Measurements from ENCODE around the gene CNDP1.
"Not testable (repeated sequence)": the region's sequence is repeated elsewhere in the genome, so short reads cannot be mapped to it uniquely, and the experiment has no call there.

Gene CNDP1

DNA sequence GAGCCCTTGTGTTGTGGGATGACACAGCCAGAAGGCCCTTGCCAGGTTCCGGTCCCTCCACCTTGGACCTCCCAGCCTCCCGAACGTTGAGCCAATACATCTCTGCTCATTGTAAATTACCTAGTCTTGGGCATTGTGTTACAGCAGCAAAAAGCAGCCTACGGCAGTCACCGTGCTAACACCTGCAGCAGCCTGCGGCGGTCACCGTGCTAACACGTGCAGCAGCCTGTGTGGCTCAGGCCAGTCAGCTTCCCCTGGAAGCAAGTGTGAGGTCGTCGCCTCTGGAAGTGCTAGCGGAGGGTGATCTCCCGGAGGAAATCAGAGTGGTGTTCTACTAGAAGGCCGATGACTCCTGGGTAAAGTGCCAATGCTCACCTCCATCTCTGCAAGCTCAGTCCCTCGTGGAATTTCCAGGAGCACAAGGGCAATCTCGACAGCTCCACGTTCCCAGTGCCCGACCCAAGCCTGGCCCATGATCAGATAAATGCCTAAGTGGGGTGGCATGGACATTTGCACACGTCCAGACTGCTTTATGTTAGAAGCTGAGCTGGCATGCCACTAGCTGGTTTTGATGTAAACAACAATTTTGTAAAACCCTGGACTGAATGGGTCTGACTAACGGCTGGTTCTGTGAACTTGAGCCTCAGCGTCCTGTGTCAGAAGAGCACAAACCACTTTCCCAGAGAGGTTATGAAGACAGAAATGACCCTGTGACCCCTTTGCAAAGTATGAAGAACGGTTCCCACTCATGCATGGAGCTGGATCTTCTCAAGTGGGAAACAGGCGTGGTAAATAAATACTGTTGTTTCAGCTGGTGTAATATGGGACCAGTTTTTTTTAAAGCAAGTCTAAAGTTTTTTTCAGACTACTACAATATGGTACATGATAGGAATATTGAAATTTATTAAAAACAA is 11.4 kb upstream of the CNDP1 start:
- DNase-seq: no peak

DNA sequence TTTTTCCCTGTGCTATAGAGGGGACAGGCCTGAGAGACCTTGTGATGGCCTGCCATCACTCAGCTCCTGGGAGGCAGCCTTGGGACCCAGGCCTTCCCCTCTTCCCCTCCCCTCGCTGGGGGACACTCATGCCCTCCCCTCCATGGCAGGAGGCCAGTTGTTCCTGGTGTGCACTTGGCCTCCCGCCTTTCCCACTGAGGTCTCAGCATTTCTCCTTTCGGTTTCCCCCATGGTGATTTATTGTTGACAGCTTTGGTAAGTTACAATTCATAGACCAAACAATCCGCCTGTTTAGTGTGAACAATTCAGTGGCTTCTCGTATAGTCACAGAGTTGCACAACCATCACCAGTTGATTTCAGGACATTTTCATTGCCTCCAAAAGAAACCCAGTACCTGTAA is 10.2 kb upstream of the CNDP1 start:
- no peak for DNase-seq

DNA sequence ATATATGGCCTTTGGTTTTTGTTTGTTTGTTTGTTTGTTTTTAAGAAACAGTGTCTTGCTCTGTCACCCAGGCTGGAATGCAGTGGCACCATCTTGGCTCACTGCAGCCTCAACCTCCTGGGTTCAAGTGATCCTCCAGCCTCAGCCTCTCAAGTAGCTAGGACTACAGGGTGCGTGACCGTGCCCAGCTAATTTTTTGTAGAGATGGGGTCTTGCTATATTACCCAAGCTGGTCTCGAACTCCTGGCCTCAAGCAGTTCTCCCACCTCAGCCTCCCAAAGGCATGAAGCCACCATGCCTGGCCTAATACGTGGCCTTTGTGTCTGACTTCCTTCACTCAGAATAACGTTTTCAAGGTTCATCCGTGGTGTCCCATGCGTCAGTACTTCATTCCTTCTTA is 9.4 kb upstream of the CNDP1 start:
- DNase-seq: not testable (repeated sequence)

- DNase-seq: no peak
Measured at GRCh38 chr18:74525741-74526140, 8.6 kb upstream of the CNDP1 start.

DNA sequence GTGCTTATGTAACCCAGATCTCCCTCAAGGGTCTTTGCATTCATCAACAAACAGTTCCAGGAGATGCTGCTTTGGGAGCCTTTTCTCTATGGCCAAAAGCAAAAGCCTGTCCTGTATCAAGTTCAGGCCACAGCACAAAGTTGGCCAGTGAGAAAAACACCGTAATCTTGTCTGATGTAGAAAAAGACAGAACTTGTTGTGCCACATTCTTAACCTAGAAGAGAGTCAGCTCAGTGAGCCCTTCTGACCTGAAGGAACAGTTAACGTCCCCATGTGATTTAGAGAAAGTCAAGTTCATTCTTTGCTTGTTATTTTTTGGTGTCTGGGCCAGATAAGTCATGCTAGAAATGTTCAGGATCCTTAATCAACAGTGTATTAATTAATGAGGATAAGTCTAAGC is 7.8 kb upstream of the CNDP1 start:
- no peak for DNase-seq

GRCh38 chr18:74528478-74528877 is 5.8 kb upstream of the CNDP1 start:
- no peak for DNase-seq

DNA sequence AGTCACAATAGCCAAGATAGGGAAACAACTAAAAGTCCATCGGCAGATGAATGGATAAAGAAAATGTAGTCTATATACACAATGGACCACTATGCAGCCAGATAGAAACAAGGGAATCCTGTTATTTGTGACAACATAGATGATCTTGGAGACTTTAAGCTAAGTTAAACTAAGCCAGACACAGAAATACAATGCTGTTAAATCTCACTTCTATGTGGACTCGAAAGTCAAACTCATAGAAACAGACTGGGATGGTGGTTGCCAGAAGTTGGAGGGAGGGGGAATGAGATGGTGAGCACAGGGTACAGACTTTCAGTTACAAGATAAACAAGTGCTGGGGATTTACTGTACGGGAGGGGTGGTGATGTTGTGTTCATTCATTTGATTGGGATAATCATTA is 5.4 kb upstream of the CNDP1 start:
- DNase-seq: no peak

DNA sequence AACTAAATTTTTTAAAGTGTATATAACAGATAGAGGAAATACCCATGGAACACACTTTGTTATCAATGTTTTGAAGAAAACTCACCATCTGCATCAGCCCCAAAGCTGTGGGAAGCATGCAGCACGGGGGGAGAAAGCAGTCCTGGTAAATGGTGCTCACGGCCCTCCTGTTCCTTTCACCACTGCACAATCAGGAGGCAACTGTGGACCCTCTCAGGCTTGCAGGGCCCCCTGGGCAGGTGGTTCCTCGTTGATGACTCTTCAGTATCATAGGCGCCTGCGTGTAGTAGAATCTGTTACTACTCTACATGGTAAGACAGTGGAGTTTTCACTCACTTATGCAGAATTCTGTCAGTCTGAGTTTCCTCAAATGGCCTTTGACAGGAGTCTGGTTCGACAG is 4.9 kb upstream of the CNDP1 start:
- DNase-seq: no peak

GRCh38 chr18:74529811-74530583 is 4.3 kb upstream of the CNDP1 start:
- DNase-seq: no peak

DNA sequence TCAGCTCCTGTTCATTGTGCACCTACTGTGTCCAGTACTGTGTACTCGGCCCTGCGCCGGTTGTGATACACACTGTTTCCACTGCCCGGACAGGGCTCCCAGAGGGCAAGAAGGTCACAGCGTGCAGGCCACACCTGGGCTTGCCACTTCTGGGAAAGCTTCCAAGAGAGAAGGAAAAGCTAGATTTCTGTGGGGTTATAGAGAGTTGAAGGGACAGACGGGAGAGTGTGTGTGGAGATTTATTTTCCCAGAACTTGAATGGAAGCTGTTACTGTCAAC is 3.8 kb upstream of the CNDP1 start:
- no peak for DNase-seq

DNA sequence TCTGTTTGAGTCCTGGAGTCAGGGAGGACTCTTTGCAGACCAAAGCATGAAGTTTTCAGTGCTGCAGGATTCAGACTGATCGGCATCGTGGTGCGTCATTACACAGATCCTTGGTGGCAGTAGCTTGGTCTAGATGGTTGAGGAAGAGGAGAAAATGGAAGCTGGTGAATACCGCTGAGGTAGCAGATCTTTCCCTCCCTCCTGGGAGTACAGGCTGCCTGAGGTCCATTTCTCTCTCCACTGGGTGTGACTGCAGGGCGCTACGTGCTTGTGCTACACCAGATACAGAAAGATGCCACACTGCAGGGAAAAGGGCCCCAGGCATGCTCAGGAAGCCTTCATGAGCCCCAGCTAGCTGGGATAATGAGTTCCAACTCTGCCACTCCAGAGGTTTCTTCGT is 3.3 kb upstream of the CNDP1 start:
- DNase-seq: no peak

GRCh38 chr18:74532511-74533025 is 1.7 kb upstream of the CNDP1 start:
- no peak for DNase-seq

DNA sequence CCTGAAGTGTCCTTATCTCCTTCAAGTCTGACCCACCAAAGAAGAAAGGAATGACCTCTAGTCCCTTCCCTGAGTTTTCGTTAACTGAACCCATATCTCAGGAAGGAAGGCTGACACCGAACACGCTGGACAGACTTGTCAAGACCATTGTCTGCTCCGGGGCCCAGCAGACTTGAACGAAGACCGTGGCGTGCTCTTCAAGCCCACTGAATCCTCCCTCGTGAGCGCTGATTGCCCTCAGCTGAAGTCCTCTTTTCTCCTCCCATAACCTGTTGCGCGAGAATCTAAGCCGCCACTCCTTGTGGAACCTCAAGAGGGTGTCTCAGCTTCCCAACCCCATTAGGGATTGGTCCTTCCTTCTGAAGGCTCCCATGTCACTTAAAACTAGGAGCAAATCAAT is 634 bp upstream of the CNDP1 start:
- DNase-seq: no peak

- no peak for DNase-seq
Measured at GRCh38 chr18:74534981-74535649, 815 bp downstream of the CNDP1 start.

GRCh38 chr18:74539289-74539688 is 5.0 kb downstream of the CNDP1 start:
- no peak for DNase-seq

GRCh38 chr18:74540652-74541421 is 6.5 kb downstream of the CNDP1 start:
- DNase-seq: no peak

DNA sequence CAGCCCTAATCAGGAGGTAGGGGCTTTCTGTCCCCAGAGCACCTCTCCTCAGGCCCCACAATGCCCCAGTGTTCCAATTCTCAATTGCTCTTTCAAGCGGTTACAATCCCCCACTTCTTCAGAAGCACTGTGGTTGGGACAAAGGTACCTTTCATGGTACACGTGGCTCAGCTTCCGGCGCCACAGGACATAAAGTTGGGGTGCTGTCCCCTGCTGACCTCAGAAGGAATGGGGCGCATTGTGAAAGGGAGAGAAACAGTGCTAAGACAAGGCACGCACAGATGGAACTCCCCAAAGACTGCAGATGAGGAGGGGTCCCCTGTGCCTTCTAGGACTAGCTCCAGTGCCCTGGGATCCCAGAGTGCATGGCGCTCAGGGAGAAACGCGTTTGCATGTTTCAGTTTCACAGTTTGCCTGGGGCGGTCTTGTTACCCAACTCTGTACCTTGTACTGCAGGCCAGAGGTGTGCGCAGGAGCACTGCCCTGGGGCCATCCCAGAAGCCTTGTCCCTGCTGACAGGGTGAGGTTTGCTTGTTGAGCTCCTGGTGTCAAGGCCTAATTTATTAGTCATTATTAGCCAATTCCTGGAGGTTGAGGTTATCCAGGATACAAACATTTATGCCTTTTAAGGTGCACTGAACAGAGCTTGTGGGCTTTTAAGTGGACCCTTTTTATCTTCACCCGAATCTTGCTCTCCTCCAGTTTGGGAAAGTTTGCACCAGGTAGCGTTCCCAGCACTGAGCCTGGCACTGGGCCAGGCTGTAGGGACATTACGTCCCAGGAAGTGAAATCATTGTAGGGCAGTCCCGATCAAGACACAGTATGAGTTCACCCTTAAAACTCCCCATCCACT is 7.6 kb downstream of the CNDP1 start:
- no peak for DNase-seq

- no peak for DNase-seq
Measured at GRCh38 chr18:74544898-74545297, 10.6 kb downstream of the CNDP1 start.

- DNase-seq: no peak
Measured at GRCh38 chr18:74546007-74546406, 11.7 kb downstream of the CNDP1 start.

GRCh38 chr18:74546751-74547530 is 12.6 kb downstream of the CNDP1 start:
- DNase-seq: no peak

- no peak for DNase-seq
Measured at GRCh38 chr18:74547860-74548259, 13.6 kb downstream of the CNDP1 start.

Data from CD4-positive, alpha-beta T cell treated with Interleukin-17A for 1 hour (primary cell).